A549 (cell line): Measurements from ENCODE around the gene STMN3. TPM values are rescaled to one million over a fixed set of nuclear protein-coding genes. Genes with fewer than 3 reads are reported as not detected.
A peak's percentile ranks its signal among the peaks of the same experiment; 100 is the strongest.

Source experiments
- ATAC-seq, 2 experiments: fragments of 200-7000 bp in 1 of 2; fragments of >200 bp in 1 of 2; cut with Nextera tagmentation in 1 of 2; cut with Tn5 transposase in 1 of 2; 3 replicates each; pipeline versions ENCODE4 v1.8.0 to v1.9.1; 2018 to 2020; ENCODE audit warnings: mild to moderate bottlenecking in 1 of 2, moderate library complexity in 1 of 2
- CTCF ChIA-PET: fragments of 300-600 bp; sonication (Branson Sonifier 250); formaldehyde crosslinking; extraction: SDS; loops from one replicate; lab custom pipeline; 2021; ENCODE audit warnings: antibody characterized with exemption, inconsistent platforms; lab: Yijun Ruan, JAX
- POLR2A ChIA-PET: fragments of 350-600 bp; formaldehyde crosslinking; extraction: SDS; loops from one replicate; lab custom pipeline; 2021; ENCODE audit warnings: antibody characterized with exemption, inconsistent platforms; lab: Yijun Ruan, JAX
- DNase-seq, 2 experiments: peaks; one replicate each; pipeline versions ENCODE4 v3.0.0 to v3.0.0-alpha.2; 2011 to 2016; ENCODE audit warnings: low read depth in 1 of 2, low spot score in 1 of 2
- FAIRE-seq: peaks from 2 replicates; lab custom pipeline; 2011; peaks lifted over from hg19 to GRCh38; lab: Jason Lieb, UNC
- H3K27ac ChIP-seq, 2 experiments: fragments of >200 bp; sonication (Bioruptor Twin); formaldehyde crosslinking; 3 replicates each; pipeline ENCODE4 v1.5.1; 2016 to 2017
- H3K4me1 ChIP-seq: fragments of >200 bp; sonication (Bioruptor Twin); formaldehyde crosslinking; 3 replicates; pipeline ENCODE4 v1.6.1; 2016
- H3K4me2 ChIP-seq: fragments of >200 bp; sonication (Bioruptor Twin); formaldehyde crosslinking; 3 replicates; pipeline ENCODE4 v1.6.1; 2016
- H3K4me3 ChIP-seq: fragments of >200 bp; sonication (Bioruptor Twin); formaldehyde crosslinking; 3 replicates; pipeline ENCODE4 v1.5.1; 2016
- H3K9me3 ChIP-seq: fragments of >200 bp; sonication (Bioruptor Twin); formaldehyde crosslinking; 3 replicates; pipeline ENCODE4 v1.6.1; 2016
- BCL3 ChIP-seq: fragments of >200 bp; sonication (Bioruptor Twin); formaldehyde crosslinking; IDR thresholded peaks from 3 replicates; pipeline ENCODE4 v1.6.1; 2016
- BHLHE40 ChIP-seq: IDR thresholded peaks from 2 replicates; pipeline ENCODE4 v1.6.1; 2012; ENCODE audit warnings: low read depth, low read length, inconsistent platforms
- CBX8 ChIP-seq: fragments of 200-600 bp; sonication (generic); IDR thresholded peaks from 2 replicates; pipeline ENCODE4 v1.6.1; 2016
- CHD2 ChIP-seq: fragments of 150-350 bp; IDR thresholded peaks from 2 replicates; pipeline ENCODE4 v1.6.1; 2014; ENCODE audit warnings: low read length; ENCODE audit not compliant: partially characterized antibody
- CHD4 ChIP-seq: fragments of 200-600 bp; sonication (generic); IDR thresholded peaks from 2 replicates; pipeline ENCODE4 v1.6.1; 2016; ENCODE audit warnings: antibody characterized with exemption, mild to moderate bottlenecking, borderline replicate concordance
- EHF ChIP-seq: fragments of 250-450 bp; sonication (Bioruptor Pico); IDR thresholded peaks from 2 replicates; pipeline ENCODE4 v1.5.0; 2020; ENCODE audit warnings: mild to moderate bottlenecking
- EHMT2 ChIP-seq: fragments of 200-600 bp; sonication (generic); IDR thresholded peaks from 2 replicates; pipeline ENCODE4 v1.6.1; 2016; ENCODE audit warnings: antibody characterized with exemption, low read depth, mild to moderate bottlenecking, moderate library complexity
- FOSB ChIP-seq: fragments of 250-450 bp; sonication (Bioruptor Pico); IDR thresholded peaks from 2 replicates; pipeline ENCODE4 v1.5.0; 2020; ENCODE audit warnings: mild to moderate bottlenecking, moderate library complexity
- FOSL2 ChIP-seq, 2 experiments: fragments of 450-650 bp in 1 of 2; fragments of >200 bp in 1 of 2; sonication (Bioruptor Twin) in 1 of 2; formaldehyde crosslinking; IDR thresholded peaks; 2 replicates each; pipeline versions ENCODE4 v1.5.0 to v1.6.1; 2016 to 2020; ENCODE audit warnings: mild to moderate bottlenecking in 1 of 2, moderate library complexity in 1 of 2
- GATA3 ChIP-seq: IDR thresholded peaks from 2 replicates; pipeline ENCODE4 v1.6.1; 2012; ENCODE audit warnings: borderline replicate concordance
- HDAC2 ChIP-seq: fragments of 200-600 bp; sonication (generic); IDR thresholded peaks from 2 replicates; pipeline ENCODE4 v1.6.1; 2016
- HMGXB4 ChIP-seq: fragments of 250-450 bp; sonication (Bioruptor Pico); IDR thresholded peaks from 2 replicates; pipeline ENCODE4 v1.5.0; 2021; ENCODE audit warnings: mild to moderate bottlenecking, moderate library complexity, borderline replicate concordance
- HOXB13 ChIP-seq: fragments of 250-450 bp; sonication (Bioruptor Pico); IDR thresholded peaks from 2 replicates; pipeline ENCODE4 v1.5.0; 2020; ENCODE audit warnings: low read depth, mild to moderate bottlenecking, moderate library complexity
- JUNB ChIP-seq: fragments of >200 bp; sonication (Bioruptor Twin); formaldehyde crosslinking; IDR thresholded peaks from 2 replicates; pipeline ENCODE4 v1.6.1; 2016
- KDM1A ChIP-seq: fragments of 200-600 bp; sonication (generic); IDR thresholded peaks from 2 replicates; pipeline ENCODE4 v1.6.1; 2016; ENCODE audit warnings: low read depth, mild to moderate bottlenecking
- KDM5A ChIP-seq: fragments of 200-600 bp; sonication (generic); IDR thresholded peaks from 2 replicates; pipeline ENCODE4 v1.6.1; 2016; ENCODE audit warnings: antibody characterized with exemption, mild to moderate bottlenecking
- MAFK ChIP-seq: fragments of 450-650 bp; IDR thresholded peaks from 2 replicates; pipeline ENCODE4 v1.6.1; 2014; ENCODE audit not compliant: partially characterized antibody
- MAZ ChIP-seq: fragments of 150-350 bp; IDR thresholded peaks from 2 replicates; pipeline ENCODE4 v1.6.1; 2014; ENCODE audit warnings: antibody characterized with exemption, low read depth, low read length, borderline replicate concordance
- NFE2L2 ChIP-seq: fragments of 150-350 bp; conservative IDR thresholded peaks from 2 replicates; pipeline ENCODE4 v1.6.1; 2014; ENCODE audit warnings: low read length
- PHF8 ChIP-seq: fragments of 200-600 bp; sonication (generic); IDR thresholded peaks from 2 replicates; pipeline ENCODE4 v1.6.1; 2016; ENCODE audit warnings: low read depth, mild to moderate bottlenecking, antibody characterized with exemption, moderate library complexity, borderline replicate concordance
- RCOR1 ChIP-seq: fragments of 150-350 bp; IDR thresholded peaks from 2 replicates; pipeline ENCODE4 v1.6.1; 2014; ENCODE audit warnings: antibody characterized with exemption, low read length, low read depth
- REST ChIP-seq: fragments of 200-600 bp; sonication (generic); IDR thresholded peaks from 2 replicates; pipeline ENCODE4 v1.6.1; 2016; ENCODE audit warnings: antibody characterized with exemption, mild to moderate bottlenecking, moderate library complexity
- RNF2 ChIP-seq: fragments of 200-600 bp; sonication (generic); IDR thresholded peaks from 2 replicates; pipeline ENCODE4 v1.6.1; 2016; ENCODE audit warnings: low read depth, mild to moderate bottlenecking, antibody characterized with exemption, moderate library complexity, borderline replicate concordance
- TP53 ChIP-seq: fragments of 250-450 bp; sonication (Bioruptor Pico); IDR thresholded peaks from 2 replicates; pipeline ENCODE4 v1.5.0; 2021; ENCODE audit warnings: mild to moderate bottlenecking, moderate library complexity
- ZC3H11A ChIP-seq: fragments of 450-650 bp; IDR thresholded peaks from 2 replicates; pipeline ENCODE4 v1.6.1; 2014; ENCODE audit warnings: antibody characterized with exemption, mild to moderate bottlenecking
- ZFP36 ChIP-seq: fragments of 450-650 bp; IDR thresholded peaks from 2 replicates; pipeline ENCODE4 v1.6.1; 2014; ENCODE audit warnings: borderline replicate concordance; ENCODE audit not compliant: partially characterized antibody
- WGBS: methylation state at CpG from one replicate; pipeline ENCODE4 v1.1.6; 2017; ENCODE audit errors: missing lambda C conversion rate; 5-methylcytosine and 5-hydroxymethylcytosine counted together
- polyA plus RNA-seq, 4 experiments: library from polyadenylated mRNA; depleted of rRNA in 3 of 4; stranded (reverse); fragments of >200 nt; fragmentation: RNase III in 1 of 4; extraction: RNeasy Plus Mini Kit Qiagen cat#74134 plus additional on column Dnase treatment in 1 of 4; gene quantifications; 2 replicates in 3 of 4; 3 replicates in 1 of 4; pipeline ENCODE4 v1.2.3, GENCODE V29; 2011 to 2017

STMN3 gene
- polyA plus RNA-seq, 2 of the 4 experiments (the other 2 are of a cell fraction), result 2.8 to 3.2 TPM

DNA sequence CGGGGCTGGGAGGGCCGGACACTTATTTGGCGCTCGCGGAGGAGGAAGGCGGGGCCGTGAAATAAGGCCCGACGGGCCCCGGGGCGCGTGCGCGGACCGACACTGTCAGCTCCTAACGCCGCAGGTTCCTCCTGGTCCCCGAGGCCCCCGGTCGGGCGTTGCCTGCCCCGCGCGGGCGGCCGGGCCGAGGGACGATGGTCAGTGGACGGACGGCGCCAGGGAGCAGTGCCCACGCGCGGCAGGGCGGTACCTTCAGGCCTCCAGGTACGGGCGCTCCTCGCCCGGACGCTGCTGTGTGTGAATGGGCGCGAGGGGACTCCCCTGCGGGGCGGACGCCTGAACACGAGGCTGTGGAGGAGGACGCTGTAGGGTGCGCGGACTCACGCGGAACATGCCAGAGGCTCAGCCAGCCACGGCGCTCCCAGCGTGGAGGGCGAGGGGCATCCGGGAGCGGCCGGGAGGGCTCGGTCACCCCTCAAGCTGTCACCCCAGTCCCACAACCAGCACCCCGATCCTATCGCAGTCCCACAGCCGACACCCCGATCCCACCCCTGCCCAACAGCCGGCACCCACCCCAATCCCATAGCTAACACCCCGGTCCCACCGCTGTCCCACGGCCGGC, 26.0 kb downstream of the STMN3 start (continued):
- peak; percentile 8; the same call in 1 of the 3 replicates for TF ChIP-seq BCL3
- no peak for TF ChIP-seq RCOR1
- no peak for TF ChIP-seq KDM1A
- TF ChIP-seq CHD4, result no peak
- TF ChIP-seq ZC3H11A, result no peak
- no peak for TF ChIP-seq MAZ
- no peak for TF ChIP-seq EHF (CRISPR knock-in tag)
- no peak for TF ChIP-seq KDM5A
- no peak for TF ChIP-seq CBX8
- TF ChIP-seq MAFK, result no peak
- TF ChIP-seq TP53 (CRISPR knock-in tag), result peak; percentile 71; the same call in 1 of the 2 replicates
- no peak for TF ChIP-seq EHMT2
- no peak for TF ChIP-seq FOSB (CRISPR knock-in tag)
- no peak for TF ChIP-seq CHD2
- TF ChIP-seq RNF2, result no peak
- TF ChIP-seq GATA3, result no peak
- no peak for TF ChIP-seq HMGXB4 (CRISPR knock-in tag)
- TF ChIP-seq REST, result no peak
- TF ChIP-seq NFE2L2, result no peak

GRCh38 chr20:63626424-63627128, 26.6 kb downstream of the STMN3 start, which contains the start of gene GMEB2:
Gene GMEB2, minus strand, starts transcription at chr20:63627101. Its CDS starts 7,704 bp downstream, at chr20:63619397.
- Histone ChIP-seq H3K9me3 (no peaks in the 10 kb centered on the region), H3K27ac (peak within 1 kb of the TSS; percentile 97 to 100), H3K4me2 (peak within 1 kb of the TSS; percentile 99), H3K4me3 (peak within 1 kb of the TSS; percentile 97), H3K4me1 (peaks cover 9% of the 10 kb centered on the region)
- 0% methylated on average over 2 of the region's 114 CpGs for WGBS
- ATAC-seq (peak; percentile 24 to 76; a peak in 5 of 6 replicates), FAIRE-seq (no peak), DNase-seq (peak in 1 of 2 experiments; percentile 67)
- ChIA-PET CTCF (interaction anchor here (0.6 to 1.0 kb wide), 2 partner anchors 45 to 90 kb away, joined by 3 read pairs; no protein-coding TSS in a partner anchor), POLR2A (interaction anchor here (0.6 to 1.5 kb wide), 10 partner anchors 9 to 354 kb away, joined by 3 to 18 read pairs (median 4); partner anchors contain the start of genes ARFRP1, HELZ2, PTK6 and RTEL1)
- TF ChIP-seq MAZ, result no peak
- TF ChIP-seq KDM1A, result no peak
- no peak for TF ChIP-seq BHLHE40
- no peak for TF ChIP-seq HOXB13 (CRISPR knock-in tag)
- no peak for TF ChIP-seq FOSL2 (IDR thresholded peaks at IDR 0.05)
- no peak for TF ChIP-seq FOSL2 (CRISPR knock-in tag; IDR thresholded peaks at IDR 0.05)
- no peak for TF ChIP-seq ZFP36
- no peak for TF ChIP-seq HDAC2
- no peak for TF ChIP-seq HMGXB4 (CRISPR knock-in tag)
- no peak for TF ChIP-seq RNF2
- no peak for TF ChIP-seq JUNB
- peak; percentile 78; the same call in 1 of the 2 replicates for TF ChIP-seq PHF8
- TF ChIP-seq FOSB (CRISPR knock-in tag), result no peak
- peak; percentile 79; the same call in 1 of the 3 replicates for TF ChIP-seq BCL3
